Activated T-cell treated with anti-CD3 and anti-CD28 coated beads, Interleukin-2, amount 50 U/mL, for 4 hours (primary cell): ENCODE data around the gene HEBP2. TPM values are rescaled to one million over a fixed set of nuclear protein-coding genes. Genes with fewer than 3 reads are reported as not detected.
A peak's percentile ranks its signal among the peaks of the same experiment; 100 is the strongest.
"Not testable (repeated sequence)": the region's sequence is repeated elsewhere in the genome, so short reads cannot be mapped to it uniquely, and the experiment has no call there.

Source experiments
- ATAC-seq, 2 donors: fragments of 200-7000 bp; cut with Tn5 transposase; one replicate each; pipeline ENCODE4 v1.10.0; 2021
- DNase-seq: peaks from one replicate; pipeline ENCODE4 v3.0.0-alpha.2; 2020
- H3K27me3 Mint-ChIP-seq: one replicate; pipeline ENCODE4 v1.8.0; 2021; ENCODE audit warnings: low read depth, mixed read lengths
- H3K36me3 Mint-ChIP-seq: one replicate; pipeline ENCODE4 v1.8.0; 2022; ENCODE audit warnings: mixed read lengths; ENCODE audit not compliant: insufficient read depth
- H3K4me1 Mint-ChIP-seq: one replicate; pipeline ENCODE4 v1.8.0; 2021; ENCODE audit warnings: low read depth, mixed read lengths
- H3K4me3 Mint-ChIP-seq: one replicate; pipeline ENCODE4 v1.8.0; 2021; ENCODE audit warnings: mild to moderate bottlenecking, moderate library complexity, mixed read lengths
- H3K9me3 Mint-ChIP-seq: one replicate; pipeline ENCODE4 v1.8.0; 2021; ENCODE audit warnings: mixed read lengths
- total RNA-seq, 3 donors: library from RNA; stranded (reverse); gene quantifications; one replicate each; pipeline ENCODE4 v1.2.1, GENCODE V29; 2021

The HEBP2 gene, protein sequence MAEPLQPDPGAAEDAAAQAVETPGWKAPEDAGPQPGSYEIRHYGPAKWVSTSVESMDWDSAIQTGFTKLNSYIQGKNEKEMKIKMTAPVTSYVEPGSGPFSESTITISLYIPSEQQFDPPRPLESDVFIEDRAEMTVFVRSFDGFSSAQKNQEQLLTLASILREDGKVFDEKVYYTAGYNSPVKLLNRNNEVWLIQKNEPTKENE
- total RNA-seq, result 10 to 100 TPM in 2 of 3 donors, 1 to 10 TPM in 1; 1.7 to 16.4 (median 14.3) TPM

DNA sequence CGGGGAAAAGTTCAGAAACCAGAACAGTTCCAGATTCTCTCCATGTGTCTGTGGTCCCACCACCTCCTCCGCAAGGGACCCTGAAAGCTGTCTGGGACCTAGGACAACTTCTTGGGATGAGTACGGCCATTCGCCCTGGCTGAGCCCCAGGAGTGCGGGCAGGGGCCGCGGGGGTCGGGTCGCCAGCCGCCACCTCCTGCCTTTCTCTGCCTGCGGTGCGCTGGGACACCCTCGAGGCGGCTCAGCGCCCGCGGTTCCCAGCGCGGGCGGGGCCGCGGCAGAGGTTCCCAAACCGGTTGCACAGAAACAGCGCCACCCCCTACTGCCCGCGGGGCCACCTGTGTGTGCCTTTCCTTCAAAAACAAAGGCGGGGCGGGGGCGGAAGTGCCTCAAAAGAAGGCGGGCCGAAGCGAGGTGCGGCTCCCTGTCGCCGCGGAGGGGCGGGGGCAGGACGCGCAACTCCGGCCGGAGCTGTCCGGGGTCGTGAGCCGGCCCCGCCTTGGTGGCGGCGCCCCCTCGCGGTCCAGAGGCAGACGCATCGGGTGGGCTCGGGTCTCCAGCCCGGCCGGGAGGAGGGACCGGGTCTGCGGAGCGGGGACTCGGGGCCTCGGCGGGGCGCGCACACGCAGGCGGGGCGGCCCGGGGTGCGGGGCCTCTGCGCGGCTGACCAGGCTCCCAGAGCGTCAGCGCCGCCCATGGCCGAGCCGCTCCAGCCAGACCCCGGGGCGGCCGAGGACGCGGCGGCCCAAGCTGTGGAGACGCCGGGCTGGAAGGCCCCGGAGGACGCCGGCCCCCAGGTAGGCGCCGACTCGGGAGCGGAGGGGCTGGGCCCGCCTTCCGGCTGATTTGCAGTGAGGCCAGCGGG is at the start of gene HEBP2:
HEBP2 (plus strand) TSS at position 423 of the 865 bp plus-strand sequence; CDS start at position 696, 273 bp downstream.
- DNase-seq (peak; percentile 84), ATAC-seq (peak; percentile 82 to 90)
- no peaks in the 10 kb centered on the region for H3K9me3 Mint-ChIP-seq
- H3K27me3 Mint-ChIP-seq, result no peaks in the 10 kb centered on the region
- H3K4me1 Mint-ChIP-seq, result peaks cover 24% of the 10 kb centered on the region
- H3K36me3 Mint-ChIP-seq, result peaks cover 20% of the 10 kb centered on the region
- peak within 1 kb of the TSS; percentile 80 for H3K4me3 Mint-ChIP-seq

DNA sequence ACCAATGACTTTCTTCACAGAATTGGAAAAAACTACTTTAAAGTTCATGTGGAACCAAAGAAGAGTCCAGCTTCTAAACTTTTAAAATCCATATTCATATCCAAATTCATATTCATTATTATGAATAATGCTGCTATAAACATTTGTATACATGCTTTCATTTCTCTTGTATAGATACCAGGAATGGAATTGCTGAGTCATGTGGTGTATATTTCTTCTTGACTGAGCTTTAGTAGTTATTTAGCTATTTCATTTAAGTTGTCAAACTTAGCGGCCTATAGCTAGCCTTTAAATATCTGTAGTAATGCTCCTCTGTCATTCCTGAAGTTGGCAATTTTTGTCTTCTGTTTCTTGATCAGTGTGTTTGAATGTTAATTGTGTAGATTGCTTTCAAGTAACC is 46.1 kb upstream of the HEBP2 start:
- H3K4me3 Mint-ChIP-seq, result no peak overlapping the region
- H3K27me3 Mint-ChIP-seq, result peaks cover 13% of the 10 kb centered on the region
- H3K36me3 Mint-ChIP-seq, result no peaks in the 10 kb centered on the region
- no peaks in the 10 kb centered on the region for H3K9me3 Mint-ChIP-seq
- no peaks in the 10 kb centered on the region for H3K4me1 Mint-ChIP-seq
- ATAC-seq (no peak), DNase-seq (no peak)

DNA sequence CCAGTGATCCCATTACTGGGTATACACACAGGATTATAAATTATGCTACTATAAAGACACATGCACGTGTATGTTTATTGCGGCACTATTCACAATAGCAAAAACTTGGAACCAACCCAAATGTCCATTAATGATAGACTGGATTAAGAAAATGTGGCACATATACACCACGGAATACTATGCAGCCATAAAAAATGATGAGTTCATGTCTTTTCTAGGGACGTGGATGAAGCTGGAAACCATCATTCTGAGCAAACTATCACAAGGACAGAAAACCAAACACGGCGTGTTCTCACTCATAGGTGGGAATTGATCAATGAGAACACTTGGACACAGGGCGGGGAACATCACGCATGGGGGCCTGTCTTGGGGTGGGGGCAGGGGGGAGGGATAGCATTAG is 35.3 kb upstream of the HEBP2 start:
- H3K4me3 Mint-ChIP-seq, ATAC-seq, H3K36me3 Mint-ChIP-seq, DNase-seq, H3K9me3 Mint-ChIP-seq, H3K4me1 Mint-ChIP-seq: not testable (repeated sequence)
- H3K27me3 Mint-ChIP-seq, result peaks cover 20% of the 10 kb centered on the region

DNA sequence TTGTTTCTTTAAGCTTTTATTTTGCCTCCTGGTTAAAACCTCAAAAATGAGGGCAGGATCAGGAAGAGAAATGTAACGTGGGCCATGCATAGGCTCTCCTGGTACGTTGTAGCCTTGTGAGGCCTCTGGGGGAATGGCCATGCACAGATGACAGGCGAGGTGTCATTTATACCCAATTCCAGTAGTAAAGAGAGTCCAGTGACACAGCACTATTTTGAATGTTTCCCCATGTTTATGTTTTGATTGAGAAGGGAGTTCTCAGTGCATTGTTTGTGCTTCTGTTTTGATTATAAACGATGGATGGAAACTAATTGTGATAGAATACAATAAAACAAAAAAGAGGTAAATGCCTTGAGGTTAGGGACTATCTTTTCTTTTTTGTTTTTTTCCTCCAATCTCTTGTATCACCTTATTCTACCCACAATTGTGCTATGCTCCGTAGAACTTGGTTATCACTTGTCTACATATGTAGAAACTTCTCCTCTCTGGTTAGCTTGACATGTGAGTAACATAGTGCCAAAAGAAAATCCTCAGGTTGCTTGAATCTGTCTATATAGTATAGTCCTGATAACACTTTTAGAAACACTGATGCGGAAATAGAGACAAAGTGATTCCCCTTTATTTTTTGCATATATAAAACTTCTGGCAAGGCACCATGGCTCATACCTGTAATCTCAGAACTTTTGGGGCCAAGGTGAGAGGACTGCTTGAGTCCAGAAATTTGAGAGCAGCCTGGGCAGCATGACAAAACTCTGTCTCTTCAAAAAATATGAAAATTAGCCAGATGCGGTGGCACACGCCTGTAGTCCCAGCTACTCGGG is 33.2 kb upstream of the HEBP2 start:
- Mint-ChIP-seq H3K4me1 (no peaks in the 10 kb centered on the region), H3K9me3 (peaks cover 3% of the 10 kb centered on the region), H3K4me3 (no peak overlapping the region), H3K36me3 (no peaks in the 10 kb centered on the region), H3K27me3 (peaks cover 7% of the 10 kb centered on the region)
- ATAC-seq, result no peak
- no peak for DNase-seq

DNA sequence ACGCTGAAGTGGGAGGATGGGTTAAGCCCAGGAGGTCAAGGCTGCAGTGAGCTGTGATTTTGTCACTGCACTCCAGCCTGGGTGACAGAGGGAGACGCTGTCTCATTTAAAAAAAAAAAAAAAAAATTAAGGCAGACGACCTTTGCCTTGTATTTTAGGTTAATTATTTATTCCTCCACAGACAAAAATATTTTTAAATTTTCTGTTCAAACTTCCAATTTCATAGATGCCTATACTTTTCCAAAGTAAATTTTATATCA is 32.6 kb upstream of the HEBP2 start:
- DNase-seq, result no peak
- ATAC-seq, result no peak
- peaks cover 6% of the 10 kb centered on the region for H3K27me3 Mint-ChIP-seq
- peaks cover 3% of the 10 kb centered on the region for H3K9me3 Mint-ChIP-seq
- no peaks in the 10 kb centered on the region for H3K36me3 Mint-ChIP-seq
- no peaks in the 10 kb centered on the region for H3K4me1 Mint-ChIP-seq
- no peak overlapping the region for H3K4me3 Mint-ChIP-seq

DNA sequence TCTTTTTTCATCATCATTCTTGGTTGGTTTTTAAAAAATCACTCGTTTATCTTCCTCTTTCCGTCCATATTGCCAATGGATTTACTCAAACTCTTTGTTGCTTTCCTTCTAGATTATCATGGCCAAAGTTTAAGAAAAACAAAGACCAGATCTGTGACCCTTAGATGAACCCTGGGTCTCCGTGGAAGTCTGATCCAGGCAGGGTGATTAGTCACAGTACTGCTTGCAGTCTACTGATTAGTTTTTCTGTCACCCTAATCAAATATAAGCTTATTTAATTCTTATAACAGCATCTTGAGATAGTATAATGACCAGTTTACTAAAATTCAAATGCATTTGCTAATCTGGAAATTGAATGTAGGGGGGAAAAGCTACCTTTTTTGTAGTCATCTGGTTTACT is 32.3 kb upstream of the HEBP2 start:
- H3K4me3 Mint-ChIP-seq, result no peak overlapping the region
- DNase-seq (no peak), ATAC-seq (no peak)
- H3K4me1 Mint-ChIP-seq, result no peaks in the 10 kb centered on the region
- peaks cover 6% of the 10 kb centered on the region for H3K27me3 Mint-ChIP-seq
- H3K9me3 Mint-ChIP-seq, result peaks cover 3% of the 10 kb centered on the region
- H3K36me3 Mint-ChIP-seq, result no peaks in the 10 kb centered on the region

DNA sequence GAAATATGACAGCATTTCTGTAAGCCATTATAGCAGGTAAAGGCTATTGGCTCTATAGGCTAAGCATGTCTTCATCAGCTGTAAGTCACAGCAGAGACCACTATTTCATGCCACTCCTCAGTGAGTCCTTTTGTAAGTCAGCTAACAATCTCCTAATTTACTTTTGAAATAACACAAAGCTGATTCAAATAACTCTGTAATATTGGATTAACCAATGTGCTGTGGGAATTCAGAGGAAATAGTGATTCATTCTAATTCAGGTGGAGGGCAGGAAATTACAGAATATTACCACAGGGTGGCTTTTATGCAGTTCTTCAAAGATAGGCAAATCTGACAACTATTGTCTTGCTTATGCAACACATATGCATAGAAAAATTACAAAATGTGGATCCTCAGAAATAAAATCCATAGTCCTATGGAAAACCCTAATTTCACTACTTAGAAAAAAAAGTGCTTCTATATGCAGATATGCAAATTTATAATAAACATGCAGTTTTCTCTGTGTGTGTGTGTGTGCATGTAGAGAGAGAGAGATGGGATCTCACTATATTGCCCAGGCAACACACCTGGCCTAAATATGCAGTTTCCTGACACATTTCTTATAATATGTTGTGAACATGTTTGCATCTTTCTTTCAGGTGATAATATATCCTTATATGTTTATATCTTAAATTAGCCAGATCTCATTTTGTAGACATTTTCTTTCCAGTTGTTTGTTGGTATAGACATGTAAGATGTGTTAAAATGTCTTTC is 31.1 kb upstream of the HEBP2 start:
- H3K9me3 Mint-ChIP-seq, result no peaks in the 10 kb centered on the region
- no peaks in the 10 kb centered on the region for H3K4me1 Mint-ChIP-seq
- ATAC-seq (no peak), DNase-seq (no peak)
- no peaks in the 10 kb centered on the region for H3K27me3 Mint-ChIP-seq
- H3K36me3 Mint-ChIP-seq, result no peaks in the 10 kb centered on the region
- H3K4me3 Mint-ChIP-seq, result no peak overlapping the region

DNA sequence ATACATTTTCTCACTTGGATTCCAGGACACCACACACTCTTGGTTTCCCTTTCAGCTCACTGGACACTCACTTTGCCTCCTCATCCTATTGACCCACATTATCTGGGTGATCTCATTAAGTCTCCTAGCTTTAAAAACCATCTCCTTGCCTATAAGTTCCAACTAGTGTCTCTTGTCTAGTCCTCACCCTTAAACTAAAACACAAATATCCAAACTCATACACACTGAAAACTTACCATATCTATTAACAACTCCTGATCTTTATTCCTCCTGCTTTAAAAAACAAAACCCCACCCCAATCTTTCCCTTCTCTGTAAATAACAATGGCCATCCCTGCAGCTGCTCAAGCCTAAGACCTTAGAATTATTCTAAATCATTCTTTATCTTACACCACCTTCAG is 29.8 kb upstream of the HEBP2 start:
- H3K4me3 Mint-ChIP-seq, result no peak overlapping the region
- H3K4me1 Mint-ChIP-seq, result no peaks in the 10 kb centered on the region
- no peaks in the 10 kb centered on the region for H3K9me3 Mint-ChIP-seq
- ATAC-seq (no peak), DNase-seq (no peak)
- H3K36me3 Mint-ChIP-seq, result no peaks in the 10 kb centered on the region
- no peaks in the 10 kb centered on the region for H3K27me3 Mint-ChIP-seq

DNA sequence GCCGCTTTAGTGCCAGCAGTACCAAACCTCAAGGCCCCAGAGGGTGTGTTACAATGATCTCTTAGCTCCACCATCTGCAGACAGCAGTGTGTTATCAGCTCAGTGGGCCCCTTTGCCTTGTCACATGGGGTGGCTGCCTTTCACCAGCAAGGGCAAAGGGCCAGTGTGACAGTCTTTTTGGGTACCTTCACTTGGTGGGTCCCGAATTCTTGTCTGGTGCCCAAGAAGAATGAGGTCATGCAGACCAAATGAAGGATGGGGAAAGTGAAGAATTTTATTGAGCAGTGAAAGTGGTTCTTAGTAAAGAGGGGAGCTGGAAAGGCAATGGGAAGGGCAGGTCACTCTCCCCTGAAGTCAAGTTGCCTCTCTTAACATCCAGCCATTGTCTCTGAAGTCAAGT is 29.2 kb upstream of the HEBP2 start:
- Mint-ChIP-seq H3K9me3 (no peaks in the 10 kb centered on the region), H3K4me3 (no peak overlapping the region), H3K4me1 (no peaks in the 10 kb centered on the region), H3K36me3 (no peaks in the 10 kb centered on the region), H3K27me3 (no peaks in the 10 kb centered on the region)
- ATAC-seq (no peak), DNase-seq (no peak)

DNA sequence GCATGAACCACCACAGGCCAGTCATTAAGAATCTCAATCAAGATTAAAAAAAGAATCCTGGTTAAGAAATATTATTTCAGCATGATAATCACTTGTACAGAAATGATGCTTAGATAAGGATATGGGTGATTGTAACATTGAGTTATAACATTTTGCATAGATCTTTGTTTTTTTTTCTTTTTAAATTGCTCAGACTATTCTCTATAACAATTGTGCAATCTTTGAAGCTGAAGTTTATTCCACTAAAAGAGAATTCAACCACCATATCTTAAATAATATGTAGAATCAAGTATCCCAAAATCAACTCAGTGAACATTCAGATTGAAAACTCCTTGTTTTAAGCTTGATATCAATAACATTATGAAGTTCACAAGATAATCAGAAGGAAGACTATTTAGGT is 27.0 kb upstream of the HEBP2 start:
- Mint-ChIP-seq H3K9me3 (no peaks in the 10 kb centered on the region), H3K36me3 (no peaks in the 10 kb centered on the region), H3K4me1 (no peaks in the 10 kb centered on the region), H3K27me3 (no peaks in the 10 kb centered on the region), H3K4me3 (no peak overlapping the region)
- ATAC-seq, result no peak
- DNase-seq, result no peak

DNA sequence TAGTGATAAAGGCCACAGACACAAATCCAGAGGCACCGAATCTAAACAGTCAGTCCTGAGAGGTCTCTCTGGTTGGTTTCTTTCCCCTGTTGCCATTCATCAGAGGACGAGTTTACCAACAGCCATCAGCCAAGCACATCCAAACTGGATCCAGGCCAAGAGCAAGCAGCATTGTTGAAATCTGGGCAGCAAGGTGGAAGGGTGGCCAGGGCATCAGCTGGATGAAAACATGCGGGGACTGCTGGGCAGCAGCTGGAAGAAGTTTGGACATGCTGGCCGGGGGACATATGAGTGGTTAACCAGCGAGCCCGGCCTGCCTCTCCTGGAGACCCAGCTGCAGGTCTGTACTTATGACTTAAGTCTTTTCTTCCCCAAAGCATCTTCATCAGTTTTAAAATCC is 26.2 kb upstream of the HEBP2 start, which contains the start of gene SMIM28:
SMIM28 (plus strand) TSS at position 62 of the 400 bp plus-strand sequence; CDS start at position 230, 168 bp downstream.
- no peaks in the 10 kb centered on the region for H3K9me3 Mint-ChIP-seq
- peaks cover 1% of the 10 kb centered on the region for H3K27me3 Mint-ChIP-seq
- no peaks in the 10 kb centered on the region for H3K36me3 Mint-ChIP-seq
- ATAC-seq (no peak), DNase-seq (no peak)
- no peak within 1 kb of the TSS for H3K4me3 Mint-ChIP-seq
- no peaks in the 10 kb centered on the region for H3K4me1 Mint-ChIP-seq

DNA sequence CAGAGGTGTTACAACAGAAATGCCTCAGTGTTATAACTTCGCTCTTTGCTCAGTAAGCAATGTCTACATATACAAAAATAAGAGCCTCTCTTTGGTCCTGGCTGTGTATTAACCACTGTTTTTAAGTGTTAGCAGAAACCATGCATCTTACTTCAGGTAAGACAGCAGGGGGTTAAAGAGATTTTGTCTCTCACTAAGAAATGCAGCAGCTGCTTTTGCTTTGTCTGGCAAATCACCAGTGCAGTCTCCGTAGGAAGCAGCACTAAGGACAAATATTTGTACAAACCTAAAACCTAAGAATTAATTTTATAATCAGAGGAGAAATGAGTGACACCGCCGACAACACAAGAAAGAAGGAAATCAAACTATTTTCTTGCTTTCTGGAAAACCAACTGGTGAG is 25.6 kb upstream of the HEBP2 start:
- DNase-seq (no peak), ATAC-seq (no peak)
- Mint-ChIP-seq H3K27me3 (peaks cover 3% of the 10 kb centered on the region), H3K9me3 (no peaks in the 10 kb centered on the region), H3K4me3 (no peak overlapping the region), H3K36me3 (no peaks in the 10 kb centered on the region), H3K4me1 (no peaks in the 10 kb centered on the region)

DNA sequence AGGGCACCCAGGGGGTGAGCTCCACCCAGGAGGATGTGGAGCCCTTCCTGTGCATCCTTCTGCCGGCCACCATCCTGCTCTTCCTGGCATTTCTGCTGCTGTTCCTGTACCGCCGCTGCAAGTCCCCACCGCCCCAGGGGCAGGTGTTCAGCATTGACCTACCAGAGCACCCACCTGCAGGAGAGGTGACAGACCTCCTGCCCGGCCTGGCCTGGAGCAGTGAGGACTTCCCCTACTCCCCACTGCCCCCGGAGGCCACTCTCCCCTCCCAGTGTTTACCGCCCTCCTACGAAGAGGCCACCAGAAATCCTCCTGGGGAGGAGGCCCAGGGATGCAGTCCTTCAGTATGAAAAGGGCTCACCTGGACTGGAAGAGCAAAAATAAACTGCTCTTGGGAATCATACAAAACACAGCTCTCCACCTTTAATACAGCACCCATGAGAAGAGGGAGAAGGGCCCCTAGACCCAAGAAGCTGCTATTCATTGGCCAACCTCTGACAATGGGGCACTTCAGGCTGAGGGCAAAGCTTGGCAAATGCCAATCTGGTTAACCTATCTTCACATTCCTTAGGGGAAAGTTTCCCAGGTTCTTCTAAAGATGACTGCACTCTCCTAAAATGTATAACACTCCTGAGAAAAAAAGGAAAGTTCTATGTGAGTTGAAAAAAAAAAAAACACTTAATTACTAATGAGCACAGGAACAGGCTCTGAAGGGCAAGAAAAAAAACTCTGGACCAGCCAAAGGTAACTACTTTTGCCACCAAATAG is 21.3 kb upstream of the HEBP2 start:
- Mint-ChIP-seq H3K36me3 (no peaks in the 10 kb centered on the region), H3K9me3 (no peaks in the 10 kb centered on the region), H3K27me3 (peaks cover 6% of the 10 kb centered on the region), H3K4me3 (no peak overlapping the region), H3K4me1 (no peaks in the 10 kb centered on the region)
- DNase-seq, result no peak
- no peak for ATAC-seq
